ACC112 (cell line): ENCODE measurements around the gene SPATC1L.

Experiments used
- H2AFZ ChIP-seq: fragments of 200-600 bp; sonication (generic); one replicate; pipeline ENCODE4 v1.6.0; 2017; ENCODE audit warnings: antibody characterized with exemption, low read length; ENCODE audit not compliant: unreplicated experiment
- H3K27ac ChIP-seq: fragments of 200-600 bp; sonication (generic); 2 replicates; pipeline ENCODE4 v1.5.1; 2014; ENCODE audit warnings: low read depth, mild to moderate bottlenecking, antibody characterized with exemption, low read length, moderate library complexity
- H3K27me3 ChIP-seq: fragments of 200-600 bp; sonication (generic); 2 replicates; pipeline ENCODE4 v1.6.1; 2014; ENCODE audit warnings: mild to moderate bottlenecking, antibody characterized with exemption, low read length, moderate library complexity, mixed read lengths; ENCODE audit not compliant: insufficient read depth
- H3K36me3 ChIP-seq: fragments of 200-600 bp; sonication (generic); 2 replicates; pipeline ENCODE4 v1.6.1; 2016; ENCODE audit warnings: mild to moderate bottlenecking, antibody characterized with exemption, low read length, moderate library complexity, mixed read lengths; ENCODE audit not compliant: insufficient read depth
- H3K4me1 ChIP-seq: fragments of 200-600 bp; sonication (generic); one replicate; pipeline ENCODE4 v1.6.1; 2016; ENCODE audit warnings: low read length, mixed read lengths; ENCODE audit not compliant: insufficient read depth, unreplicated experiment, control insufficient read depth
- H3K4me3 ChIP-seq: fragments of 200-600 bp; sonication (generic); 2 replicates; pipeline ENCODE4 v1.5.1; 2014; ENCODE audit warnings: mild to moderate bottlenecking, low read depth, low read length
- H3K79me2 ChIP-seq: fragments of 200-600 bp; sonication (generic); one replicate; pipeline ENCODE4 v1.6.0; 2016; ENCODE audit warnings: low read length; ENCODE audit not compliant: control insufficient read depth, unreplicated experiment, insufficient read depth

The SPATC1L gene

GRCh38 chr21:46214478-46215340, 30.4 kb upstream of the SPATC1L start:
- Histone ChIP-seq H3K79me2 (no peaks in the 10 kb centered on the region), H3K4me3 (no peak overlapping the region), H3K27ac (no peak overlapping the region), H2AFZ (no peak overlapping the region), H3K36me3 (no peaks in the 10 kb centered on the region; the same call in 1 of the 2 replicates), H3K4me1 (no peaks in the 10 kb centered on the region), H3K27me3 (no peaks in the 10 kb centered on the region)

GRCh38 chr21:46213620-46214286, 29.5 kb upstream of the SPATC1L start:
- H2AFZ ChIP-seq, result no peak overlapping the region
- no peaks in the 10 kb centered on the region for H3K4me1 ChIP-seq
- H3K4me3 ChIP-seq, result no peak overlapping the region
- H3K27ac ChIP-seq, result no peak overlapping the region
- H3K27me3 ChIP-seq, result no peaks in the 10 kb centered on the region
- no peaks in the 10 kb centered on the region; the same call in 1 of the 2 replicates for H3K36me3 ChIP-seq
- no peaks in the 10 kb centered on the region for H3K79me2 ChIP-seq

GRCh38 chr21:46212721-46213484, 28.6 kb upstream of the SPATC1L start:
- H3K4me1 ChIP-seq, result no peaks in the 10 kb centered on the region
- no peak overlapping the region for H3K4me3 ChIP-seq
- no peak overlapping the region for H2AFZ ChIP-seq
- no peaks in the 10 kb centered on the region; the same call in 1 of the 2 replicates for H3K36me3 ChIP-seq
- H3K27ac ChIP-seq, result no peak overlapping the region
- no peaks in the 10 kb centered on the region for H3K79me2 ChIP-seq
- H3K27me3 ChIP-seq, result no peaks in the 10 kb centered on the region

DNA sequence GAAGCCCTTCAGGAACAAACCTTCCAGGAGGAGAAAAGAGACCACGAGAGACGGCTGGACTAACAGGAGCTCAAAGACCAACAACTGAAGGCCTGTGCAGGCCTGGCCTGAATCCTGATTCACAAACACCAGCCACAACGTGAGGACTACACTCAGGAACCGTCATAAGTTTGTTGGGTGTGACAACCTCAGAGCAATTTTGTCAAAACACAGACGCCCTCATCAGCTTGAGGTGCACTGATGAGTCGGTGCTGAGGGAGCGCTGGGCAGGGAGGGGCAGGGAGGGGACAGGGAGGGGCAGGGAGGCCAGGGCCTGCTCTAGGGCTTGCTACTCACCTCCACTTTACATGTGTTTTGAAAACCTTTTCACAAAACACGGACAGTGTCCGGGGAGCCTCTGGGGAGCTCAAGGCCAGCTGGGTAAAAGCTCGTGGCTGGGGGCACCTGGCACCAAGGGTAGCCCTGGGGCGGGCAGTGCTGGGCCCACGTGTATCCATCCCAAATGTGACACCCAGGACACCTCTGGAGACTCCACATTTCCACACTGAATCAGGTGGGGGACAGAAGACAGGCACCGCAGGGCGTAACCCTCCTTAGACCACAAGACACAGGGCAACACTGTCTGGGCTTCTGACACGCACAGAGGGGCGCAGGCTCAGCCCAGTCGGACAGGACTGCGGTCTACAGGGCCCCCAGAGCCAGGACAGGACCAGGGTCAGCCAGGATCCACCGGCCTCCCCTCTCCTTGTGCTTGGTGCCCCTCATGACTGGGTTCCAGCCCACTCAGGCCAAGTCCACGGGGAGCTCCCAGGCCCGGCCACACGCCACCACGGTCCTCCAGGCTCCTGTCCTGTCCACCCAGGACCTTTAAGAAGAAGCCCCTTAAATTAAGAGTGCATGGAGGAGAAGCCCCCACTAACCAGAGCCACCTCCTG, 27.8 kb upstream of the SPATC1L start:
- no peak overlapping the region for H3K4me3 ChIP-seq
- H3K27ac ChIP-seq, result no peak overlapping the region
- H3K27me3 ChIP-seq, result no peaks in the 10 kb centered on the region
- no peaks in the 10 kb centered on the region; the same call in 1 of the 2 replicates for H3K36me3 ChIP-seq
- H3K4me1 ChIP-seq, result no peaks in the 10 kb centered on the region
- H3K79me2 ChIP-seq, result no peaks in the 10 kb centered on the region
- H2AFZ ChIP-seq, result no peak overlapping the region

- Histone ChIP-seq H2AFZ (no peak overlapping the region), H3K4me3 (no peak overlapping the region), H3K4me1 (no peaks in the 10 kb centered on the region), H3K36me3 (no peaks in the 10 kb centered on the region; the same call in 1 of the 2 replicates), H3K79me2 (no peaks in the 10 kb centered on the region), H3K27me3 (no peaks in the 10 kb centered on the region), H3K27ac (no peak overlapping the region)
These were observed 27.1 kb upstream of the SPATC1L start for GRCh38 chr21:46211376-46211775.

- H3K79me2 ChIP-seq, result no peaks in the 10 kb centered on the region
- H3K4me3 ChIP-seq, result no peak overlapping the region
- no peak overlapping the region for H2AFZ ChIP-seq
- H3K36me3 ChIP-seq, result no peaks in the 10 kb centered on the region; the same call in 1 of the 2 replicates
- no peaks in the 10 kb centered on the region for H3K27me3 ChIP-seq
- no peak overlapping the region for H3K27ac ChIP-seq
- no peaks in the 10 kb centered on the region for H3K4me1 ChIP-seq
These were observed 26.3 kb upstream of the SPATC1L start for GRCh38 chr21:46210378-46211136.

- H3K79me2 ChIP-seq, result no peaks in the 10 kb centered on the region
- H2AFZ ChIP-seq, result no peak overlapping the region
- no peak overlapping the region for H3K27ac ChIP-seq
- H3K36me3 ChIP-seq, result no peaks in the 10 kb centered on the region; the same call in 1 of the 2 replicates
- no peaks in the 10 kb centered on the region for H3K4me1 ChIP-seq
- H3K27me3 ChIP-seq, result no peaks in the 10 kb centered on the region
- no peak overlapping the region for H3K4me3 ChIP-seq
These were observed 24.8 kb upstream of the SPATC1L start for GRCh38 chr21:46208761-46209721.

DNA sequence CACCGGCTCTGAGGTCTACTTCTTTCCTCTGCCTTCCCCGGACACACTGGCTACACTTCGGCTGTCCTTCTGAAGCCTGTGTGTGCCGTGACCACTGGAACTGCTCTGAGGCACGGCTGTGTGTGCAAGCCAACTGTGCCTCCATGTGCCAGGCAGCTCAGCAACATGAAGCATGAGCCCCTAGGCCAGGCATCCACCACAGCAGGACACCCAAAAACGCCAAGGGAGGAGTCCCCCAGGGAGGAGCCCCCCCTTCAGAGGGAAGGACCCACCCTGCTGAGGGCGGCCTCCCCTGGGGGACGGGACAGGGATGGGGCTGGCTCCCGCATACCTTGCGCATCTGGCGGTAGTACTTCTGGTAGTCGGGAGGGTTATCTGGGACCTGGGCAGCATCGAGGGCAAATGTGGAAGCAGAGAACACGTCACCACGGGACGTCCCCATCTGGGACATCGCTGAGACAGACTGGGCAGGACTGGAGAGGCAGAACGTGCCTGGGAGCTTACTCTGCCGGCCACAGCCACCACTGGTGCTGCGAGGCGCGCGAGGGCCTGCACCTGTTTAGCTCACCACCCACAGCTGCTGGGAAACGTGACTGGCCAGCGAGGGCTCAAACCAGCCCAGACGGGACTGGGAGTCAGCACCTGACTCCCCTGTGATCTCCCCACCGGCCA, 23.8 kb upstream of the SPATC1L start:
- no peaks in the 10 kb centered on the region for H3K4me1 ChIP-seq
- no peak overlapping the region for H3K4me3 ChIP-seq
- H2AFZ ChIP-seq, result no peak overlapping the region
- H3K36me3 ChIP-seq, result no peaks in the 10 kb centered on the region; the same call in 1 of the 2 replicates
- H3K79me2 ChIP-seq, result no peaks in the 10 kb centered on the region
- no peaks in the 10 kb centered on the region for H3K27me3 ChIP-seq
- H3K27ac ChIP-seq, result no peak overlapping the region
